Sciatic nerve (tissue), 2 donors: Measurements from ENCODE around the gene ZNF185. TPM values are rescaled to one million over a fixed set of nuclear protein-coding genes. Genes with fewer than 3 reads are reported as not detected.
A peak's percentile ranks its signal among the peaks of the same experiment; 100 is the strongest.

Source experiments
- ATAC-seq: fragments of 200-7000 bp; cut with Tn5 transposase; one replicate; pipeline ENCODE4 v1.9.1; 2020; ENCODE audit warnings: mild to moderate bottlenecking, moderate library complexity
- DNase-seq: peaks from one replicate; pipeline ENCODE4 v3.0.0-alpha.2; 2020; ENCODE audit warnings: low spot score
- intact Hi-C: fragments of 100-400 bp; cut with DNase I; formaldehyde crosslinking; loops from one replicate; pipeline ENCODE4 v1.14.2; 2022
- total RNA-seq: library from RNA; stranded (reverse); fragmentation: NEBNext Ultra II Directional; extraction: Animal tissue kit (Norgen Biotek cat#: 25700); gene quantifications from one replicate; pipeline ENCODE4 v1.2.1, GENCODE V29; 2021
- donor health status: DM: no; HTN: no; CAD: no.
- donor health status: DM: no; HTN: no; CAD: no.

Gene ZNF185
- 26.9 TPM for total RNA-seq

DNA sequence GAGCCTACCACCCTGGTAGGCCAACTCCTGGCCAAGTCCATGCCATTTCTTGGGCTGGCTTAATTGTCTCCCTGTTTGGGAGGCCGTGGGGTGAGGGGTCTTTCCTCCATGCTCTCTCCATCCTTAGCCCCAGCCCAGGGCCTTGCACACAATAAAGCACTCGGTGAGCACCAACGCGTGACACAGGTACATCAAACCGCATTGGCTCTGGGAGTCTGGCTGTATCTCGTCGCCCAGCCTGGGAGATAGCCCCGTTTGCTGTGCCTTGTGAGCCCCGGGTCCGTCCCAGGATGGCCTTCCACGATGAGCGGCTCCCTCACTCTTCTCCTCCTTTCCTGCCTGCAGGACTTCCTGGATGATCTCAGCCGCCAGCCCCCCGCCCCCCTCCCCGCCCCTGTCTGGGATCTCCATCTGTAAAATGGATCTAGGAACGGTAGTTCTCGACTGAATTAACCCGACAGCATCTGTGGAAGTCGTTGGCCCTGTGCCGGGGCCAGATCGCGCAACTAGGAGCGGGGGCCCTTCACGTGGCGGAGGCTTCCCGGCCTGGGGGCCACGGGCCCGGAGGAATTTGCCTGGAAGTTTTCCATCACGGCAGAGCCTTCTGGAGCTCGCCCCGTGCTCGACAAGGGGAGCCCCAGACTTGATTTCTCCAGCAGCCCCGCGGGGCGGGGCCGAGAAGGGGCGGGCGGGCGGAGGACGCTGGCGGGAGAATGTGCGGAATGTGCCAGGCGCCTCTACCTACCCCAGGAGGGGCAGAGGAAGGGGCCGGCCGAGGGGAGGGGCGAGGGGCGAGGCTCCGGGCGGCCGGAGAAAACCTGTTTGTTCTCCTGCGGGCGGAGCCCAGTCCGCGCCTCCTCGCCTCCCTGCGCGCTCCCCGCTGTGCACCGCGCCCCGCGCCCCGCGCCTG, at the start of gene ZNF185:
ZNF185 (plus strand) TSS at position 846 of the 910 bp plus-strand sequence. CDS start 16,423 bp downstream, outside the sequence.
- intact Hi-C loops = no loop called here
- peak; percentile 59 for ATAC-seq
- DNase-seq = no peak

DNA sequence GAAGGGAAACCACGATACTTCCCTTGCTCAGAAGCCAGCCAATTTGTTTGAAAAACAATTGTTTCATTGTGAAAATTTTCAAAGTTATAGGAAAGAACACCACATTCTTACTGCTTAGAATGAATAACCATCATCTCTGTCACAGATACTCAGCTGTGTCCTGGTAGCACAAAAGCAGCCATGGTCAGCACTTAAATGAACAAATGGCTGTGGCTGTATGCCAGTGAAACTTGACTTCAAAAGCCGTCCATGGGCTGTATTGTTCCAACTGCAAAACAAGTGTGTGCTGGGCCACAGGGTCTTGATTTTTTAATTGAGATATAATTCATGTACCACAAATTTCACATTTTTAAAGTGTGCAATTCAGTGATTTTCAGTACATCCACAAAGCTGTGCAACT, 47.4 kb upstream of the ZNF185 start:
- DNase-seq (no peak), ATAC-seq (no peak)
- intact Hi-C loops = no loop called here

DNA sequence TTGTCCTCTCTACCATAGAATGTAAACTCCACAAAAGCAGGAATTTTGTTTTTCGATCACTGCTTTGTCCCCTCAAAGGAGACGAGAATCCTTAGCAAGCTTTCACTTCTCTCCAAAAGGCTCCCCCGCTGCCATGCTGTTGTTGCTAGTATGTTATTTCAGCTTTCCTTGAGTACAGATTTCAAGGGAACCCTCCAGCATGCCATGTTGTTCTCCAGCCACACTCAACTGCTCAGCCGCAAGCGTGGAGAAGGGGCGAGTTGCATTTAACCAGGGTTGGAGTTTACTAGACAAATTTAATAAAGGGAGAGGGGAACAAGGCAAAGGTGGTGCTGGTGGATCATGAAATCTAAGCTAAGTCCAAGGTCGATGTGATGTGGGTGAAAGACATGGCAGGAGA, 43.9 kb upstream of the ZNF185 start:
- intact Hi-C loops = no loop called here
- no peak for DNase-seq
- no peak for ATAC-seq

DNA sequence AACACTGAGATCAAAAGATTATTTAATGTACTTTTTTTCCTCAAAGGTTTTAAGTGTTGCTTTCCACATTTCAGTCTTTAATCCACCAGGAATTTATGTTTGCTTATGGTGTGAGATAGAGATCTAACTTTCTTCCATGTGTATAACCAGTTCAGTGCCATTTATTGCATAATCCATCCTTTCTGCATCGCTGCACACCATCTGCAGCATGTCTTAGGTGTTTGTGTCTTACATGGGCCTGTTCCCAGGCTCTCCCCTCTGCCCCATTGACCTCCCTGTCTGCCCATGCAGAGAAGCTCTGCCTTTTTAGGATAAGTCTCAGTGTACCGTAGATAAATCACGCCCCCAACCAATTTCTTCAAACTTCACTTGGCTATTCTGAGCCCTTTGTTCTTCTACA, 36.8 kb upstream of the ZNF185 start:
- DNase-seq (no peak), ATAC-seq (no peak)
- intact Hi-C loops = no loop called here

DNA sequence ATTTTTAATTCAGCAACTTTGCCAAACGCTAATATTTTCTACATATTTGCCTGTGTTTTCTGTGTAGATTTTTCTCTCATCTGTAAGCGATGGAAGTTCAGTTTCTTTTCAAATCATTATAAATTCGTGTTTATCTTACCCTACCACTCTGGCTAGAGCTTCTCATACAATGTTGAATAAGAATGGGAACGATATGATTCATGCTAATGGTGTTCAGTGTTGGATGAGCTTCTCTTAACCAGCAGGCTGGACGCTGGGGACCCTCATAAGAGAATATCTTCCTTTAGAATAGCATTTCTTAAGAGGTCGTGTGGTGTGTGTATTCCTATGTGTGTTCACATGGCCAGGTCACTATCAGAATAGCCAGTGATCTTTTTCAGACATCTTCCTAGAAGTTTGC, 36.0 kb upstream of the ZNF185 start:
- ATAC-seq = no peak
- intact Hi-C loops = no loop called here

DNA sequence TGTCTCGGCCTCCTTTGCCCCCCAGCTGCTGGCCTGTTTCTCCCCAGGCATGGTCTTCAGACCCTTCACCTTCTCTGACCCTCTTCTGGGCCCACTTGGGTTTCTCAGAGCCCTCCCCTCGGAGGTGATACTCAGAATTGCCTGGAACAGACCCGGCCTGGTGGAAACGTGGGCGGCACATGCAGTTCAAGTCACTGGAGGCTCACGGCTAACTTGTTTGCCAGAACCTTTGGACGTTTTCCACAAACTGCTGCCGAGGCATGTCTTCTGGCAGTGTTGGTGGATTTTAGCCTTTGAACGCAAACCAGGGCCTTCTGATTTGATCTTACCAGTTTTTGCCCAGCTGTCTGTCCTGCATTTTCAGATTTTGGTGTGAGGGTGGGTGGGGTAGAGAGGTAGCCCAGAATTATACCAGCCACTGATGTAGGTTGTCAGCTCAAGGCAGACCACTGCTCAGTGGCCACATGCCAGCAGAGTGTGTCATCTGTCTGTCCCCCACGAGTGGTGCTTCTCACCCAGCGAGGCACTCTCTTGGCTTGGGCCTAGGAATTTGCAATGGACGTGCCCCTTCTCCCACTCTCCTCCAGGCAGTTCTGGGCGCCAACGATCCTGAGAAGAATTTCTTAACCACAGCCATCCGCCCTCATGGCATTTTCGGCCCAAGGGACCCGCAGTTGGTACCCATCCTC, 32.5 kb upstream of the ZNF185 start:
- no peak for DNase-seq
- peak; percentile 54 for ATAC-seq
- intact Hi-C loops = no loop called here

More for the DNA sequence above, 36.0 kb upstream of the ZNF185 start:
- DNase-seq = no peak

DNA sequence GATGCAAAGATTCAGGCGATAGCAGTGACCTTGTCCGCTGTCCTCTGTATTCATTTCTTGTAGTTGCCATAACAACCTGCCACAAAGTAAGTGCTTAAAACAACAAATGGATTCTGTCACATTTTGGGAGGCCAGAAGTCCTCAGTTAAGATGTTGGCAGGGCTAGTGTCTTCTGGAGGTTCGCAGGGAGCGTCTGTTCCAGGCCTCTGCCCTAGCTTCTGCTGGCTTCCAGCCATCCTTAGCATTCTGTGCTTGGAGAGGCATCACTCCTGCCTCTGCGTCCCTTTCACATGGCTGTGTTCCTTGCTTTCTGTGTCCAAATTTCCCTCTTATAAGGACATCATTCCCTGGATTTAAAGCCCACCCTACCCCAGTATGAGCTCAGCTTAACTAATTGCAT, 31.5 kb upstream of the ZNF185 start:
- ATAC-seq = no peak
- DNase-seq = no peak
- intact Hi-C loops = no loop called here

DNA sequence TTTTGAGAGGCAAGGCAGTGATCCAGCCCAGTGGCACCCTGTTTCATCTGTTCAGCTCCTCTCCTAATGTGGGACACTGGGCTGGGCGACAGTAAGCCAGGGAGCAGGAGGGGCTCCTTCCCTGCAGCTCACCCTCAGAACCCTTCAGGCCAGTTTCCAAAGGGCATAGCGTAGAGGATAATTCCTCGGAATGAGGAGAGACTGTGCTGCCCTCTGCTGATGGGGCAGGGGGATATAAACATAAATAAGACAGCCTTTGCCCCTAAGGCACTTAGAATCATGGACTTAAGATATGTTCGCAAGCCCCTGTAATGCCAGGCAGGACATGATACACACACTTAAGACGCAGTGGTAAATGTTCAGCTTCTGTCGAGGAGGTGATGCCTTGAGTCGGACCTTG, 27.9 kb upstream of the ZNF185 start:
- intact Hi-C loops = no loop called here
- no peak for ATAC-seq
- no peak for DNase-seq

DNA sequence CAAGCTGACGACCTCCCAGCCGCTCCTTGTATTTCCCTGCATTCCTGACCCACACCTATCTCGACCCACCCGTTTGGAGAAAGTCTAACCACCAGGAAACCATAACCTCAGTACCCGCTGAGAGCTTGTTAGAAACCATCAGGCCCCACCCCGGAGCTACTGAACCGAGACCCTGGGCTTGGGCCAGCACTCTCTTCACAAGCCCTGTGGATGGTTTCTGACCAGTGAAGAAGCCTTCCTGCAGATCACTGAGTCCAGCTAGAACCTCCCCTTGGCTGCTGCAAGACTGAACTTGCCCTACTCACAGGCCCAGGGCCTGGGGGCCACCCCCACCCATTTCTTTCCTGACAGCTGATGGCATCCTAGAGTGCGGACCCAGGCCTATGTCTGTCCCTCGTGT, 26.6 kb upstream of the ZNF185 start:
- ATAC-seq = peak; percentile 32
- intact Hi-C loops = no loop called here

DNA sequence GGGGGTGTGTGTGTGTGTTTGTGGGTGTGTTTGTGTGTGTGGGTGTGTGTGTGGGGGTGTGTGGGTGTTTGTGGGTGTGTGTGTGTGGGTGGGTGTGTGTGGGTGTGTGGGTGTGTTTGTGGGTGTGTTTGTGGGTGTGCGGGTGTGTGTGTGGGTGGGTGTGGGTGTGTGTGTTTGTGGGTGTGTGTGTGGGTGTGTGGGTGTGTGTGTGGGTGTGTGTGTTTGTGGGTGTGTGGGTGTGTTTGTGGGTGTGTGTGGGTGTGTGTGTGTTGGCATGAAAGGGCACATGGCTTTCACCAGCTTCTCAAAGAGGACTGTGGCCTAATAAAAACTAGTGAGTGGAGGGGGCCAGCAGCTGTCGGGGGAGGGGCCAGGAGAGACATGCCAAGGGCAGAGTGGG, 25.3 kb upstream of the ZNF185 start:
- intact Hi-C loops = no loop called here
- ATAC-seq (no peak), DNase-seq (no peak)

More for the DNA sequence above, 26.6 kb upstream of the ZNF185 start:
- DNase-seq = no peak

DNA sequence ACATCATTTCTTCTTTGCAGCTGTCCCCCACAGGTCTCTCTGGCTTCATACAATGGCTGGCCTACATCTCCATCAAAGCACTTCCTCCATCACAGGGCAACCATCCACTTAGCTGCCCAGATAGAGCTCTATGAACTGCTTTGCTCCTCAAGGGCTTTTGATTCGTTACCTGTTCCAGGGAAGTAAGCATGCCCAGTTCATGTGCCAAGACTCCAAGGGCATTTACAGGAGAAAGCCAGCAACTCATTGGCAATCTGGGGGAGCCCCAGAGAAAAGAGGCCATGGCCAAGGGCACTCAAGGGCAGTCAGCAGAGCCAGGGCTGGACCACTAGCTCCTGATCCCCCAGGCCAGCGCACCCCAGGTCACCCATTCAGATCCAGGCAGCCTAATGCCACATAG, 24.5 kb upstream of the ZNF185 start:
- DNase-seq (no peak), ATAC-seq (no peak)
- intact Hi-C loops = no loop called here

DNA sequence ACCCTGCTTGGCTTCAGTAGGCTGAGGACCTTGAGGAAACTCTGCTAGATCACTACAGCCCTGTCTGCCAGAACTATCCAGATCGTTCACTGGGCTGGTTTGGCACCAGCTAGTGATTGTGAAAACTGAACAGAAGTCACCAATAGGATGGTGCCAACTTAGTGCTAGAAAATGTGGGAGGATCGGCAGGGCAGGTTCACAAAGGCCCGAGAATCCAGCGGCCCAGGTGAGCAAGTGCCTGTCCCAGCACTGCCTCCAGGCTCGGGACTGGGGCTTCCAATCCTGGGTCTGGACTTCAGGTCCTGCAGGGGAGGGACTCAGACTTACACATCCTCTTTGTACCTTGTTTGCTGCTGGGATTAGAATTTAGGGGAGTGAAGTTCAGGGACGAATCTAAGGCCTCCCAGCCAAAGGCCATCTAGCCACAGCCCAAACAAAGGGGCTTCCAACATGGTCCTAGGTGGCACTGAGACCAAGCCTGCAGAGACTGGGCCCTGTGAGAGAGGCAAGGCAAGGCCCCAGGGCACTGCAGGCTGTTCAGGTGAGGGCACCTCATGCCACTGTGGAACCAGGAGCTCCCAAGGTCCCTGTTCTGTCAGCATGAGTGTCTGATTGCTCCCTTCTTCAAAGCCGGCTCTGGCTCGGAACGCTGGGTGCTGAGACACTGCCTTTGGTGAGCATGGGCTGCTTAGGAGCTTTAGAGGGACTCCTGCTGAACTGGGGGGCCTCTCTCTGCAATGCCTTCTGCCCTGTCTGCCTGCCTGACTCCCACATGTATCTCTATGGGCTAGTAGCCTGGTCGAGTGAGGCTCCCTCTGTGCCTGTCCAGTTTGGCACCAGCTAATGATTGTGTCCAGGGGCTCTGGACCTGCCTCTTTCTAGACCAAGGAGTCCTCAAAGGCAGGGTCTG, 20.7 kb upstream of the ZNF185 start:
- ATAC-seq = no peak
- no peak for DNase-seq

DNA sequence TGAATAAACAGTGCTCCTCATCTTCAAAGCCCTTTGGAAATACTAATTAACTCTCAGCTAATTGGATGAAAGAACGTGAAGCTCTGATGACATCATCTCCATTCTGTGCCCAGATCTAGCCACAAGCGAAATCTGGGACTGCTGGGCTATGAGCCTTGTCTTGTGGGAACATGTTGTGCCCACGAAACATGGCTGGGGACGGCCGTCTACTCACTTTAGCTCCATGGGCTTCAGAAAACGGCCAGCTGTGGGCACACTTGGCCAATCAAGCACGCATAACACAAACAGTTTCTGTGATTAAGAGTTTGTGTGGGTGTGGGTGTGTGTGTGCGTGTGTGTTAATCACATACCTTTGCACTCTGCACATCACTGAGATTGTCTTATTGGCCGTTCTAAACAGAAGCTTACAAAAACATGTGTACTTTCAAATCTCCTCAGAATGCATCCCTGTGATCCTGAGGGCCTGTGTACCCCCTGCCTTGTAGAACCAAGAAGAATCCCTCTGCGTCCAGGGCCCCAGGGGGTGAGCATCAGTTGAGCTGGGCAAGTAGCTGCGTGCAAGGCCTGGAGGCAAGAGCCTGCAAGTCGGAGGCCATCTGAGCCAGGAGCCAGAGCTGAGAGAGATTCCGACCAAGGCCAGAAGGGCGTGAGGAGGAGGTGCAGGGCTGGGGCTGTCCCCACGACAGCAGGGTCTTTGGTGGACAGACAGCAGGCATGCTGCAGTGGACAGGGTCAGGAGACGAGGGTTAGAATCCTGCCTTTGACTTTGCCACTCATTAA, 18.7 kb upstream of the ZNF185 start:
- intact Hi-C loops = no loop called here
- DNase-seq (no peak), ATAC-seq (no peak)

More for the DNA sequence above, 20.7 kb upstream of the ZNF185 start:
- intact Hi-C loops = no loop called here

DNA sequence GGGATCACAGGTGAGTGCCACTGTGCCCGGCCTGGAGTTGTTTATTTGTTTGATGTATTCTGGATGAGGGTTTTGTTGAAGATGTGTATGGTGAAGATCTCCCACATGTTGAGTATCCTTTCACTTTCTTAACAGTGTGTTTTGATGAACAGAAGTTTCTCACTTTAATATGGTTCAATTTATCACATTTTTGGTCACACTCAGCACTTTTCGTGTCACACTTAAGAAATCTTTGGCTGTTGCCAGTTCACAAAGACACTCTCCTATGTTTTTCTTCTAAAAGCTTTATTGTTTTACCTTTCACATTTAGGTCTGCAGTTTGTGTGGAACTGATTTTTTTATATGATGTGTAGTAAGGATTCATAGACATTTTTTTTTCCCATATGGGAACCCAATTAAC, 16.6 kb upstream of the ZNF185 start:
- DNase-seq = no peak
- intact Hi-C loops = no loop called here
- ATAC-seq = no peak

DNA sequence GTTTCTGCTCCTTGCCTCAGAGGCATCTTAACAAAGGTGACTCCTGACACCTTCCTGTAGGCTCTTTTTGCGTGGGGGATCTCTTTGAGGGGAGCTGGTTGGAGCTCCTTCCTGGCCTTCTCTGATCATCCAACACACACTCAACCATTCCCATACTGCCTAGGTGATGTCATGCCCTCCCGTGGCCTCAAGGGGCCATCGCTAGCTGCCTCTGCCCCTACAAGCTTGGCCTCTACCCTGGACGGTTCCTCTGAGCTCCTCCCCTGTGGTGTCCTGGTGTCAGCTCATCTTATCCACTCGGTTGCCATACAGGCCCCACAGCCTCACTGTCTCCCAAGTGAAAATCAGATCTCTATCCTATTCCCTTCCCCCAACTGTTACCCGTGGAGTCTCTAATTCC, 13.7 kb upstream of the ZNF185 start:
- intact Hi-C loops = no loop called here
- DNase-seq (no peak), ATAC-seq (no peak)

DNA sequence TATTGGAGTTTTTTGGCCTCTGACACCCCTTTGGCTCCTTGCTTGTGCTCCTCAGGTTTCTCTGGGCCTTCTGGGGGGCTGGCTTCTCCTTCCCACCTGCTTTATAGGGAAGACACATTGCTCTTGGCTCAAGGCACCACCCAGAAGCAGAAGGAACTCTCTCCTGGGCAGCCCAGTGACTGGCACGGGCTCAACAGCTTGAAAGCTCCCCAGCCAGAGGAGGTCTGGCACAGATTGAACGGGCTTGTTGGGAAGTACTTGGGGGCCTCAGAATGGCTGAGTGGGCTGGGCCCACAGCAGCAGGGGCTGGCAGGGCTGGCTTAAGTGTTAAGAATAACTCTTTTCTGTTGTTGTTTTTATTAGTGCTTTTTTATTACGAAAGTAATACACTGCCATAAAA, 11.2 kb upstream of the ZNF185 start:
- intact Hi-C loops = no loop called here
- ATAC-seq (no peak), DNase-seq (no peak)

DNA sequence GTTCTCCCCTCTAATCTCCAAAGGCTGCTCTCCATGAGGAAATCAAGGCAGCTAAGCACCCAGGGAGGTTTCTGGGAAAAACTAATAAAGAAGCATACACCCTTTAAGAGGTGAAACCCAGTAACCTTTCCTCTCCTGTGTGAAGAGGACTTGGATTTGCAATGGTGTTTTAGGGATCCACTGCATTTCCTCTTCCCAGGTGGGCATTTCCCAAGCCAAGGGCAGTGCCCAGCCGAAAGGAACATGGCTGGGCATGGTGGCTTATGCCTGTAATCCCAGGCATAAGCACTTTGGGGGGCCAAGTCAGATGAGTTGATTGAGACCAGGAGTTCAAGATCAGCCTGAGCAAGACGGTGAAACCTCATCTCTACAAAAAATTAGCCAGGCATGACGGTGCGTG, 5.4 kb upstream of the ZNF185 start:
- DNase-seq (no peak), ATAC-seq (no peak)
- intact Hi-C loops = no loop called here

DNA sequence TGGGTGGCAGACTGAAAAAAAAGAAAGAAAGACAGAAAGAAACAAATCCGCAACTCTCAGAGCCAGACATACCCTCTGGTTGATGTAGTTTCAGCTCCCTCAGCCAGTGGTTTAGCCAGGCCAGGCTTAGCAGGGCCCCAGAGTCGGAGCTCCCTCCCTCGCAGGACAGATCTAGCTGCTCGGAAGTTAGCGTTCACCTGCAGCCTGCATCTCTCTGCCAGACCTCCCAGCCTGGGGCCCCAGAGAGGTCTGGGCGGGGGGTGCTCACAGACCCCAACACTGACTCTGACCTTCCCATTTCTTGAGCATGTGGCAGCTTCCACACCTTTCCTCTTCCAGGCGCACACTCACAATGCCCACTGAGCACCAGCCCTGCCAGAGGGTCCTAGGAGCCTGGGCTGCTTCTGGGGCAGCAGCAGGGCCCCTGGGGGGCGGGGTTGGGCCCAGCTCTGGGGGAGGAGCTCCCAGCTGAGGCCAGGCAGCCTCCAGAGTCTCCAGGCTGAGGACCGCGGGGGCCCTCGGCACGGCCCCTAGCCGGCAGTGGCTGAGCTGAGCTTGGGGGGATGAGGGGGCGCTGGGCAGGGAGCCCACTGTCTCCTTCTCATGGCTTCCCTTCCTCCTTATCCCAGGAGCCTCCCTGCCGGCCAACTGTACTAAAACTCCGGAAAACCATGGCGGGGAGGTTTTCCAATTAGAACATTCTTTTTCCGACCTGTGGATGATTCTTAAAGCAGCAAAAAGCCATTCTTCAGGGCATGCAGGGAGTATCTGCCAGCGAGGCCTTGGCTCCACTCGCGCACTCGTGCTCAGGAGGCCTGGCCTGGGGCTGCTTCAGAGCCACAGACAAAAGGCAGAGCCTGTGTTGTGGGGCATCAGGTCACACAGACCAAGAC, 4.6 kb upstream of the ZNF185 start:
- ATAC-seq (no peak), DNase-seq (no peak)
- intact Hi-C loops = no loop called here
